ENCODE results near the gene DENND2C.

Gene DENND2C

DNA sequence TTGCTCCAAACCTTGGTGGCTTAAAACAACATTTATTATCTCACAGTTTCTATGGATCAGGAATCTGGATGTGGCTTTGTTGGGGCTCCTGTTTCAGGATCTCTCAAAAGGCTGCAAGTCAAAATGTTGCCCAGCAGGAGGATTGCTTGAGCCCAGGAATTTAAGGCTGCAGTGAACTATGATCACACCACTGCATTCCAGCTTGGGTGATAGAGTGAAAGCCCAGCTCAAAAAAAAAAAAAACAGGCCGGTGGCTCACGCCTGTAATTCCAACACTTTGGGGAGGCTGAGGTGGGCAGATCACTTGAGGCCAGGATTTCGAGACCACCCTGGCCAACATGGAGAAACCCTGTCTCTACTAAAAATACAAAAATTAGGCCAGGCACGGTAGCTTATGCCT is 118.4 kb downstream of the DENND2C start:
- Histone ChIP-seq H3K27ac (no peak overlapping the region), H3K27me3 (no peaks in the 10 kb centered on the region), H3K9me3 (no peaks in the 10 kb centered on the region), H3K4me3 (ENCODE audit: low read depth in 1 of 2, low read length in 1 of 2) (no peak overlapping the region), H3K4me1 (ENCODE audit: control insufficient read depth in 1 of 2, insufficient read depth in 1 of 2, low read depth in 1 of 2, low read length in 1 of 2) (peaks cover 15 to 21% of the 10 kb centered on the region in 2 experiments), H3K36me3 (no peaks in the 10 kb centered on the region)
- TF ChIP-seq, protein P1, sequence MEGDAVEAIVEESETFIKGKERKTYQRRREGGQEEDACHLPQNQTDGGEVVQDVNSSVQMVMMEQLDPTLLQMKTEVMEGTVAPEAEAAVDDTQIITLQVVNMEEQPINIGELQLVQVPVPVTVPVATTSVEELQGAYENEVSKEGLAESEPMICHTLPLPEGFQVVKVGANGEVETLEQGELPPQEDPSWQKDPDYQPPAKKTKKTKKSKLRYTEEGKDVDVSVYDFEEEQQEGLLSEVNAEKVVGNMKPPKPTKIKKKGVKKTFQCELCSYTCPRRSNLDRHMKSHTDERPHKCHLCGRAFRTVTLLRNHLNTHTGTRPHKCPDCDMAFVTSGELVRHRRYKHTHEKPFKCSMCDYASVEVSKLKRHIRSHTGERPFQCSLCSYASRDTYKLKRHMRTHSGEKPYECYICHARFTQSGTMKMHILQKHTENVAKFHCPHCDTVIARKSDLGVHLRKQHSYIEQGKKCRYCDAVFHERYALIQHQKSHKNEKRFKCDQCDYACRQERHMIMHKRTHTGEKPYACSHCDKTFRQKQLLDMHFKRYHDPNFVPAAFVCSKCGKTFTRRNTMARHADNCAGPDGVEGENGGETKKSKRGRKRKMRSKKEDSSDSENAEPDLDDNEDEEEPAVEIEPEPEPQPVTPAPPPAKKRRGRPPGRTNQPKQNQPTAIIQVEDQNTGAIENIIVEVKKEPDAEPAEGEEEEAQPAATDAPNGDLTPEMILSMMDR (IDR thresholded peaks at IDR 0.05), result no peak

DNA sequence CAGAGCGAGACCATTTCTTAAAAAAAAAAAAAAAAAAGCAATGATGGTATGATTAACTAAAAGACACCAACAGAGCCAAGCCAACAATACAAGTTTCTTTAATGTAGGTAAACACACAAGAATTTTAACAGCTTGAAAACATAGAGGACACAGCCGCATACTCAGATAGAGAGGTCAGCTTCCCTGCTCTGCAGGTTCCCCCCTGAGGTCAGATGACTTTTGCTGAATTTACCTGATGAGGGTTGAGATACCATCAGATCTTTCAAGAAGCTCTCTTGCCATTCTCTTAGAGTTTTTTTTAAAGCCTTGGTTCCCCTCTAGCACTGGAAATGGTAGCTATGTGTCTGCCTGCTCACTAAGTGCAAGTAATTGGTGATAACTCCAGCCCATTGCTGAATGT is 119.5 kb downstream of the DENND2C start:
- no peaks in the 10 kb centered on the region for H3K27me3 ChIP-seq
- TF ChIP-seq, protein P1 (IDR thresholded peaks at IDR 0.05), result no peak
- H3K36me3 ChIP-seq, result no peaks in the 10 kb centered on the region
- H3K4me1 ChIP-seq (ENCODE audit: control insufficient read depth in 1 of 2, insufficient read depth in 1 of 2, low read depth in 1 of 2, low read length in 1 of 2), result peaks cover 15 to 21% of the 10 kb centered on the region in 2 experiments
- H3K4me3 ChIP-seq (ENCODE audit: low read depth in 1 of 2, low read length in 1 of 2), result no peak overlapping the region
- H3K9me3 ChIP-seq, result no peaks in the 10 kb centered on the region
- H3K27ac ChIP-seq, result no peak overlapping the region

DNA sequence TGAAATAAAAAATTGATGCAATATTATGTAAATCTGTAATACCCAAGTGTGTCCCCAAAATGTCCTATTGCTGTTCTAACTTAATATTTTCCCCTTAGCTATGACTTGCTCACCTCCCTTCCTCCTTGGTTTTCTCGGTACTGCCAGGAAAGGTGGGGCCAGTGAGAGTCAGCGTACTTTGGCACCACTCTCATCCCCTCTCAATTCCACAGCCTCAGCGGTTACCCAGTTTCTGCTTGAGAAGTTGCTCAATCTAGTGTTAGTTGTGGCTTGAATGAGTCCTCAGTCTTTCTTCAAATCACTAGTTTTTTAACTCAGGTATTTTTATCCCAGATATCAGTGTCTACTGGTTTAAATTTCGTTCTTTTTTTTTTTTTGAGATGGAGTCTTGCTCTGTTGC is 120.7 kb downstream of the DENND2C start:
- Histone ChIP-seq H3K9me3 (no peaks in the 10 kb centered on the region), H3K36me3 (no peaks in the 10 kb centered on the region), H3K27me3 (no peaks in the 10 kb centered on the region), H3K4me3 (ENCODE audit: low read depth in 1 of 2, low read length in 1 of 2) (no peak overlapping the region), H3K4me1 (ENCODE audit: control insufficient read depth in 1 of 2, insufficient read depth in 1 of 2, low read depth in 1 of 2, low read length in 1 of 2) (peaks cover 15 to 21% of the 10 kb centered on the region in 2 experiments), H3K27ac (peak overlapping the region; percentile 65)
- TF ChIP-seq, protein P1 (IDR thresholded peaks at IDR 0.05), result no peak

DNA sequence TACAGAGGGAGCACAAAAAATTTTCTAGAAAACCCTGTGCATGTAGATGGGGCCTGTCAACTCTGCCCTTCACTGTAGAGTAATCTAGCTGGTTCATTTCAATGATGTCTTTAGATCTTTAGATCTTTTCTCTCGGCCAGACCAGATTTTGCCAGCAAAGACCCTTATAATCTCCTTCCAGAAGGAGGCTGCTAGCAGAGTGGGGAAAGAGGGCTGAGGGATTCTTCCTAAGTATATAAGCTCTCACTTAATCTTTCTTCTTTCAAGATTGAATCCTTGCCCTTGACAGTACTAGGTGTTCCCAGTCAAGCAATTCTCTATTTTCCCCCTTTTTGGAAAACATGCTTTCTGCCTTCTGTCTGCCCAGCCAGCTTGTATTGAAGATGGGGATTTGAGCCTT is 122.8 kb downstream of the DENND2C start:
- Histone ChIP-seq H3K27me3 (peaks cover 6% of the 10 kb centered on the region), H3K4me3 (ENCODE audit: low read depth in 1 of 2, low read length in 1 of 2) (no peak overlapping the region), H3K9me3 (no peaks in the 10 kb centered on the region), H3K27ac (no peak overlapping the region), H3K36me3 (no peaks in the 10 kb centered on the region), H3K4me1 (ENCODE audit: control insufficient read depth in 1 of 2, insufficient read depth in 1 of 2, low read depth in 1 of 2, low read length in 1 of 2) (peaks cover 15 to 21% of the 10 kb centered on the region in 2 experiments)
- TF ChIP-seq, protein P1 (IDR thresholded peaks at IDR 0.05), result no peak

DNA sequence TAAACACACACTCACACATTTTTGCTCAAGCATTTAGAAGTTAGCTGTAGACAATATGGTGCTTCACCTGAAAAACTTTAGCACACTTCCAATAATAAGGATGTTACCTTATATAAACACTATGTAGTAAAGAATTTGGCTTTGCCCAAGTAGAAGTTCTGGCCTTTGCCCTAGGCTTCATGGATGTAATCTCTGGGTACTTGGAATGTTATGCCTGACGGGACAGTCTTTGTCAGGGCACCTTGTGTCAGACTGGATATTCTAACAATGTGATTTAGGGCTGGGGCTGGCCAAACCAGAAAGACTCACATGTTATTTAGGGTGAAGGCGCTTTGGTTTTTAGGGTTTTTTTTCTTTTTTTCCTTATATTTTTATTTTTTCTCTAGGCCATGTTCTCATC is 124.1 kb downstream of the DENND2C start:
- H3K9me3 ChIP-seq, result no peaks in the 10 kb centered on the region
- TF ChIP-seq, protein P1 (IDR thresholded peaks at IDR 0.05), result no peak
- no peak overlapping the region for H3K27ac ChIP-seq
- H3K27me3 ChIP-seq, result peaks cover 6% of the 10 kb centered on the region
- peaks cover 15 to 21% of the 10 kb centered on the region in 2 experiments for H3K4me1 ChIP-seq (ENCODE audit: control insufficient read depth in 1 of 2, insufficient read depth in 1 of 2, low read depth in 1 of 2, low read length in 1 of 2)
- no peaks in the 10 kb centered on the region for H3K36me3 ChIP-seq
- no peak overlapping the region for H3K4me3 ChIP-seq (ENCODE audit: low read depth in 1 of 2, low read length in 1 of 2)

DNA sequence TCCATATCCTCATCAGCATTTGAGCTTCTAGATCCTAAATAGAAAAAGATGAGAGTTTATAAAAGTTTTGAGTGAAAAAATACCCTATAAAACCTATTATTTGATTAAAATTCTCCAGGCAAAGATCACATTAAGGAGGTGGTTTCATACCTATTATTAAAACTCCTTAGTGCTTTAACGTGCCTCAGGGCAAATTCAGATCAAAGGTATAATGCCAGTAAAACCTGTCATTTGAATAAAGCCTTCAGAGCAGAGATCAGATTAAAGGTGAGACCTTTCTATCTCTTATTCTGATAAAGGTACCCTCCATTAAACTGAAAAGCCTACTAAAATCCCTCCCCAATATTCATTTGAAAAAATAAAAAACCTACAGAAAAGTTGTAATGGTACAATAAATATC is 124.5 kb downstream of the DENND2C start:
- Histone ChIP-seq H3K36me3 (no peaks in the 10 kb centered on the region), H3K4me1 (ENCODE audit: control insufficient read depth in 1 of 2, insufficient read depth in 1 of 2, low read depth in 1 of 2, low read length in 1 of 2) (peaks cover 15 to 21% of the 10 kb centered on the region in 2 experiments), H3K27me3 (peaks cover 6% of the 10 kb centered on the region), H3K27ac (no peak overlapping the region), H3K9me3 (no peaks in the 10 kb centered on the region), H3K4me3 (ENCODE audit: low read depth in 1 of 2, low read length in 1 of 2) (no peak overlapping the region)
- TF ChIP-seq, protein P1 (IDR thresholded peaks at IDR 0.05), result no peak
